ENCODE data around the gene LPXN.
A peak's percentile ranks its signal among the peaks of the same experiment; 100 is the strongest.

LPXN gene

DNA sequence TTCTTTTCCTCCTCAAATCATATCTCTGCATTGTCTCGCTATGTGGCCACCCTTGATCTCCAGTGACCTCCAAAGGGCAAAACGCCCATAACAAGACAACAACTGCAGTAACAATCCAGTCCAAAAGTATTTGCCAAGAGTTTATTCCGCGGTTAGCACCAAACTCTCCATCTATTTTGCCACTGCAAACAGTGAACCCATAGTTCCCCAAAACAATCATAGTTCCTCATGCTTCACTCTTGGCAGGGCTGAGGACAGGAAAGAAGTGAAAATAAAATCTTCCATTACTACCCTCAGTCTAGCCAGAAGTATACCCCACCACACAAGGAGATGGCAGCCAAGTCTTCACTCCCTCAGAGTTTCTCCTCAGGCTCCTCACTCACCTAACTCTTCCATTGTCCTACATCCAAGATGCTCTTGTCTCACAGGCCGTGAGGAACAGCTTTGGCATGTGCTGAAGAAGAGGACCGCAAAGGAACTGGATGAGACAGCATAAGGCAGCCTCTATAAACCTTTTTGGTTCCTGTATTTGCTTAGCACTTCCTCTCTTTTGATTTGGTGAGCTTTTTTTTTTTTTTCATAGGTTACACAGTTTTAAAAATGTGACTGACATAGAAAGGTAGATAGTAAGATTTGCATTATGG is at the start of gene LPXN:
Gene LPXN (minus strand): TSS at position 480 of the 644 bp plus-strand sequence. CDS start 84 bp downstream, at position 396.
- DNase-seq (ENCODE audit: low read depth), result no peak
- H3K4me3 ChIP-seq (ENCODE audit: low read depth, low read length), result peak within 1 kb of the TSS; percentile 95

DNA sequence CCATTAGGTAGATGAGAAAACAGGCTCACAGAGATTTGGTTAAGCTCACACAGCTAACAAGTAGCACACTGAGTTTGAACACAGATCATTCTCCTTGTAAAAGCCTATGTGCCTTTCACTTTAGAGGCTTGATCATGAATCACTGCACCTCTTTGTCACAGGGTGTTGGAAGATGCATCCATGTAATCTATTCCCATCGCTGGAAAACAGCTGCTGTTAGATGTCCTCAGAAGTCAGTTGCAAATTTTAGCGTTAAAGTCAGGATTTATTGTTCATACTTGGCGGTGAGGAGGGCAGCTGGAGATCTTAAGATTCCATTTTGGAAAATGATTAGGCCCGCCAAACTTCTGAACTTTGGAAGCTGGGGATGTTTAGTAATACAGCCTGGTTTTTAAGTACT is 49.4 kb upstream of the LPXN start:
- H3K4me3 ChIP-seq (ENCODE audit: low read depth, low read length), result no peak overlapping the region
- DNase-seq (ENCODE audit: low read depth), result no peak

DNA sequence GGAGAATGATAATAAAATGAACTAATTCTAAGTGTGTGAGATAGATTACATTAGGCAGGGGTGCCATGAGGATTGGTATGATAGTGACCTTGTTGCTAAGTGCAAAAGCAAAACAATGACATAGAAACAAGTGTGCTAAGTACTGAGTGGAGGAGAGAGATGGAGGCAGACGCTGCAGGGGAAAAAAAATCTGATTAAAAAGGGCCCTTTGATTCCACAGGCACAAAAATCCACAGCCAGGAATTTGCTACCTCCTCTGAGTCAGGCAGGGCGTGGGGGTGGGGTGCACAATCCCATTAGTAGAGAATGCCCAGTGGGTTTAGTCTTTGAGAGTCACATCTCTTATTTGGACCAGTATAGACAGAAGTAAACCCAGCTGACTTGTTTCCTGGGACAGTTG is 46.7 kb upstream of the LPXN start, which contains the start of gene CNTF:
Gene CNTF (plus strand): TSS at position 322 of the 400 bp plus-strand sequence. CDS start 88 bp downstream, outside the sequence.
- H3K4me3 ChIP-seq (ENCODE audit: low read depth, low read length), result no peak within 1 kb of the TSS
- no peak for DNase-seq (ENCODE audit: low read depth)

DNA sequence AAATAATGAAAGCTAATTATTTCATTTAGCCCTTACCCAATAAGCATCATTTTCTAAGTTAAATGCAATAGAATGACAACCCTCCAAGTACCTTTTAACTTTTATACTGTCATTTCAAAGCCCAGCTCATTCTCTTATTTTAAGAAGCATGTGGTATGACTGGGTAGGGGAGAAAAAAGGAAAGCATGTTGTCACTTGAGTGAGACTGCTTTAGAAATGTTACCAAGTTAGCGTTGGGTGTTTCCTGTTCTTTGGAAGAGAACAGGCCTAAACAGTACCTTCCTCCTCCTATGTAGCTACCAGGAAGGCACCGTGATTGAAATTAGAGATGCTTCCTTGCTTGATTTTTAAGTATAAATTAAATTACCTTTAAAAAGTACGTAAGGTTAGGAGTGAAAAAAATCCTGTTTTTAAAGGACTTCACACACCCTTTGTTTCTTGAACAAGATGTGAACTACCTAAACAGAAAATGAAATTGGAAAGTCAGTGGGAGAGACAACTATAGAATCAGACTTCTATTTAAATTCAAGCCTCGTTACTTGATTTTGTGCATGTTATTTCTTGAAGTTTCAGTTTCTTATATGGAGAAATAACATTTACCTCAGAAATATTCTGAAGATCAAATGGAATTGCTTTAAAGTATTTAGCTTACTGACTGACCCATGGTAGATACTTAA is 46.1 kb upstream of the LPXN start:
- no peak for DNase-seq (ENCODE audit: low read depth)
- H3K4me3 ChIP-seq (ENCODE audit: low read depth, low read length), result no peak overlapping the region

DNA sequence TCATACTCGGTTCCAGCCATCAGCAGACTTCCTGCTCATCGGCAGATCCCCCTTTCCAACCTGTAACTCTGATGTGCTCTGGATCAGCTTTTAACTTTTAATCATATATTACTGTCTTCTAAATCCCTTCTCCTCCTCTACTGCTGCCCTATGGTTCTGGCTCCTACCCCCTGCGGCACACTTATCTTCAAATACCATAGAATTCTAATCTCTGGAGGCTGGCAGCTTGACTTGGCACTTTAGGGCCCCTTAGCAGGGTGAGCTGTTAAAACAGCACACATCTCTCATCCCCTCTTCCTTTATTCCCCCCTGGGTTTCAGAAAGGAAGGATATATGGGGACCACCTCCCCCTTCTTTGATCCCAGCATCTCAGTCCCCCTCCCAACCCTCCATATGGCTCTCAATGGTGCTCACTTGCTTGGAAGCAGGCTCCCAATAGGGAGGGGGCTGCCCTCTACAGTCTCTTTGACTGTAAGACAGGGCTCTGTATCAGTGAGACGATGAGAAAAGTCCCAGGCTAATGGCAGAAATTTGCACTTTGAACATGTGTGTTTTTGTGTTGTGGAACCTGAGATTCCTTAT is 42.4 kb upstream of the LPXN start:
- no peak for DNase-seq (ENCODE audit: low read depth)
- no peak overlapping the region for H3K4me3 ChIP-seq (ENCODE audit: low read depth, low read length)

DNA sequence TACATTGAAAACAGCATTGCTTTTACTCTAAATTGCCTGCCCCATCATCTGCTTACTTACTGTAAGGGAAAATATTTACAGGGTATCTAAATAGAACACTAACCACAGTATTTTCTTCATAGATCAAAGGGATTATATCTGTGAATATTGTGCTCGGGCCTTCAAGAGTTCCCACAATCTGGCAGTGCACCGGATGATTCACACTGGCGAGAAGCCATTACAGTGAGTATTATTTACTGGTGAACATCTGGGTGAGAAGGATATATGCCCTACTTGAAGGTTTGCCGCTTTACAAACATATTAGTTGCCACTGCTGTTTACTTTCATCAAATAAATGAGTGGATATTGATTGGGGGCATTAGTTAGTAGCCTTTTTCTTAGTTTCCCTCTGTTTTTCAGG is 40.9 kb upstream of the LPXN start:
- no peak overlapping the region for H3K4me3 ChIP-seq (ENCODE audit: low read depth, low read length)
- DNase-seq (ENCODE audit: low read depth), result peak; percentile 60

DNA sequence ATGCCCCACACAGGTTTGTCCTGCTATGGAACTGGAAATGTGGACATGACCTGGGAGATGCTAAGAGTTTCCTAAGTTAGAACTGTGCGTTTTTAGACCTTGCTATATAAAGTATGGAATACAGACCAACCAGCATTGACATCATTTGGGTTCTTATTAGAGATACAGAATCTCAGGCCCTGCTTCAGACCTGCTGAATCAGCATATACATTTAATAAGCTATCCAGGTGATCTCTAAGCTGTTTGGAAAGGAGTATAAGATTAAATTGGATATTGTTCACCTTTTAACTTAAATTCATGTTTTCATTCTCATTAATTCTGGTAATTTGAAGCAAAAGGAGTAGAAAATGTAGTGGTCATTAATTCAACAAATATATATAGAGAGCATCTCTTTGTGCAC is 39.9 kb upstream of the LPXN start:
- DNase-seq (ENCODE audit: low read depth), result no peak

DNA sequence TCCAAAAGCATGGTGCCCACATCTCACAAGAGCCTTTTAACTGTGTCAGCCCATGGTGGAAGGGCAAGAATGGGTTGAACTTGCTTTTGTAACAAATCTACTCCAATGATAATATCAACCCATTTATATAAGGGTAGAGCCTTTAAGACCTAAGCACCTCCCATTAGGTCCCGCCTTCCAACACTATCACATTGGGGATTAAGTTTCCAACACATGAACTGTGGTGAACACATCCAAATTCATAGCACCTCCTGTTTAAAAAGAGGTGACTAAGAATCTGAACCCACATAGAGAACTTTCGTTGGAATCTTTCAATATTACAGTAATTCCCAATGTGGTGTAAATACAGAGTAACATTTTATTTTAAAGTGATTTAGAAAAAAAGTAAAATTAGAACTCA is 37.6 kb upstream of the LPXN start:
- no peak for DNase-seq (ENCODE audit: low read depth)

More for the DNA sequence above, 39.9 kb upstream of the LPXN start:
- H3K4me3 ChIP-seq (ENCODE audit: low read depth, low read length), result no peak overlapping the region

DNA sequence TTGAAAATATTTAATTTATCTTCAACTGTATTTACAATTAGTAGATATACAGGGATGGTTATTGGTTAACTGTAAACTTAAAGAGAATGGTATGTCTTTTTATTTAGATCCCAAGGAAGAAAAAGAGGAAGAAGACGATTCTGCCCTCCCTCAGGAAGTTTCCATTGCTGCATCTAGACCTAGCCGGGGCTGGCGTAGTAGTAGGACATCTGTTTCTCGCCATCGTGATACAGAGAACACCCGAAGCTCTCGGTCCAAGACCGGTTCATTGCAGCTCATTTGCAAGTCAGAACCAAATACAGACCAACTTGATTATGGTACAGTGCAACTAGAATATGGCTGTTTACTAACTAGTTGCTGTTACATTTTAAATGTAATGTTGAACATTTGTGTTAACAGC is 34.1 kb upstream of the LPXN start:
- no peak for DNase-seq (ENCODE audit: low read depth)

More for the DNA sequence above, 37.6 kb upstream of the LPXN start:
- H3K4me3 ChIP-seq (ENCODE audit: low read depth, low read length), result no peak overlapping the region

DNA sequence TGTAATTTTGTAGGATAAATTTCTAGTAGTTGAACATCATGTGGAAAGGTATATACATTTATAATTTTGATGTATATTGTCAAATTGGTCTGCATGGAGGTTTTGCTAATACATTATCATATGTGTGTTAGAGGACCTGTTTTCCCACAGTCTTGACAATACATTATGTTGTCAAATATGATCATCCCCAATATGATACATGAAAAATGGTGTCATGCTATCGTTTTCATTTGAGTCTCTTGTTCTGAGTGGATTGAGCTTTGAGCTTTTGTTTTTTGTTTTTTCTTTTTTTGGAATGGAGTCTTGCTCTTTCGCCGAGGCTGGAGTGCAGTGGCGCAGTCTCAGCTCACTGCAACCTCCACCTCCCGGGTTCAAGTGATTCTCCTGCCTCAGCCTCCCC is 32.7 kb upstream of the LPXN start:
- DNase-seq (ENCODE audit: low read depth), result no peak
- H3K4me3 ChIP-seq (ENCODE audit: low read depth, low read length), result no peak overlapping the region

More for the DNA sequence above, 34.1 kb upstream of the LPXN start:
- no peak overlapping the region for H3K4me3 ChIP-seq (ENCODE audit: low read depth, low read length)

DNA sequence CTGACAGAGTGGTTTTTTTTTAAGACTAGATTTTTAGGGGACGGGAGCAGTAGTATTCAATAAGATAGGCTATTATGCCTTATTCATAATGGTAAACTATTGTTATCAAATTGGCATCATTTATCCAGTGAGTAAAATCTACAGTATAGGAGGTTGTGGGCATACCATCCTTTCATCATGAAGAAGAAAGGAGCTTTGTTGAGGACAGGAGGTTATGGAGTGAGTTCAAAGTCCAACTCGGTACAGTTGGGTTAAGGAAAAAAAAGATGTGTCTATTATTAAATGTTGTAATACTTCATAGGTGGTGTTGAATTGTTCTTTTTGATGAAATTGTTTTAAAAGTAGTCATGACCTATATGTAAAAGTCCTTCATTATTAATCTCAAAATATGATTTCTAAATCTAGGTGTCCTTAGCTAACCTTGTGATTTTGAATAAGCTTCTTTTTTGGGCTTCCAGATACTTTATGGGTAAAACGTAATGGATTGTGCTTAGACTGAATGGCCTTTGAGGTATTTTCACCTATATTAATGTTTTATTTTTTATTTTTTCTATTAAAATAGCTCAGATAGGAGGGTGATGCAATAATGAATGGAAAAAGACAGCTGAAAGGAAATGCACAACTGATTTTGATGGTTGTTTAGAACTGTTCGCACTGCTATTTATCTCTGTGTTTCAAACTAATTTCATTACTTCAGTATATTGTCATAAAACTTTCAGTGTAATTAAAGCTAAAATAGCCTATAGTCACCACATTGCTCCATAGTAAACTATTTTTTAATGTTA is 31.5 kb upstream of the LPXN start:
- H3K4me3 ChIP-seq (ENCODE audit: low read depth, low read length), result no peak overlapping the region
- DNase-seq (ENCODE audit: low read depth), result no peak

DNA sequence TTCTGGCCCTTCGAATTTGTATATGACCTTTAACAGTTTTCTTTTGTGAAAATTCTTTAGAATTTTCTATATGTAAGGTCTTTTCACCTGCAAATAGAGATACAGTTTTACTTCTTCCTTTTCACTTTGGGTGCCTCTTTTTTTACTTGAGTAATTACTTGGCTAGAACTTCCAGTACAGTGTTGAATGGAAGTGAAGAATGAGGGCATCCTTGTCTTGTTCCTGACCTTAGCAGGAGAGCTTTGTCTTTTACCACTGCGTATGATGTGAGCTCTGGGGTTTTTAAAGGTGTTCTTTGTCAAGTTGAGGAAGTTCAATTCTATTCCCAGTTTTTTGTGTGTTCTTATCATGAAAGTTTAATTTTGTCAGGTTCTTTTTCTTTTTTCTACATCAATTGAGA is 24.9 kb upstream of the LPXN start:
- H3K4me3 ChIP-seq (ENCODE audit: low read depth, low read length), result no peak overlapping the region
- DNase-seq (ENCODE audit: low read depth), result no peak

DNA sequence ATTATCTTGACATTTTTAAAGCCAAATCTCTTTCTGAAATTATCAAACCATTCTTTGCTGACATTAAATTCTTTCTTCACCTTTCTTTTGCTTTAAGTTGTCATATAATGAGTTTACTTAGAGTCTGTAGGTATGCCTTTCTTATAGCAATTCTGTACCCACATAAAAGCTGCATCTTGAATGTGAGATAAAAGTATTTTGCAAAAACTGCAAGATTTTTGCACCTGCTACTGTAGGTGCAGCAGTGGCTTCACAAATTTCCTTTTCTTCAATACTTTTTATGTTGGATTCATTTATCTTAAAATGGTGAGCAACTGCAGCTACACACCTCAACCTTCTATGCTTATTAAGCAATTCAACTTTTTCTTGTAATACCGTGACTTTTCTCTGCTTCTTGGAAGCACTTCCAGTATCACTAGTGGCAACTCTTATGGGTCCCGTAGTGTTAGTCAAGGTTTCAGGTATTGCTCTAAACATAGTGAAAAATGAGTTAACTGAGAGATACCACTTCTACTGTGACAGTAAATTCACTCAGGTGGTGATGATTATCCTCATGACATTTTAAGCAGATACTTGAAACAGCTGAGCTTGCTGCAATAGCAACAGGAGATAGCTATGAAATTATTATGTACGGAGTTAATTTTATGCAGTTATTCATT is 22.0 kb upstream of the LPXN start:
- H3K4me3 ChIP-seq (ENCODE audit: low read depth, low read length), result no peak overlapping the region
- DNase-seq (ENCODE audit: low read depth), result no peak

DNA sequence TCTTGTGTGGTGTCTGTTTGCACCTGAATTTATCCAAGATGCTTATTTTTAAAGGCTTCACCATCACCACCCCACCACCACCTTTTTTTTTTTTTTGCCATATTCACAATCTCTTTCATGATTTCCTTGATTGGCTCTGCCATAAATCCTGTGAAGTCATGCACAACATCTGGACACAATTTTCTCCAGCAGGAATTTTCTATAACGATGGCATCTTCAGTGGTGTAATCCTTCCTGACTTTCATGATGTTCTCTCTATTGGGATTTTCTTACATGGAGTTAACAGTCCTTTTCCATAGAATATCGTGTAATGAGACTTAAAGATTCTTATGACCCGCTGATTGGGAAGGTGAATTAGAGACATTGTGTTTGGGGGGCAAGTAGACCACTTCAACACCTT is 21.0 kb upstream of the LPXN start:
- DNase-seq (ENCODE audit: low read depth), result no peak
- no peak overlapping the region for H3K4me3 ChIP-seq (ENCODE audit: low read depth, low read length)

DNA sequence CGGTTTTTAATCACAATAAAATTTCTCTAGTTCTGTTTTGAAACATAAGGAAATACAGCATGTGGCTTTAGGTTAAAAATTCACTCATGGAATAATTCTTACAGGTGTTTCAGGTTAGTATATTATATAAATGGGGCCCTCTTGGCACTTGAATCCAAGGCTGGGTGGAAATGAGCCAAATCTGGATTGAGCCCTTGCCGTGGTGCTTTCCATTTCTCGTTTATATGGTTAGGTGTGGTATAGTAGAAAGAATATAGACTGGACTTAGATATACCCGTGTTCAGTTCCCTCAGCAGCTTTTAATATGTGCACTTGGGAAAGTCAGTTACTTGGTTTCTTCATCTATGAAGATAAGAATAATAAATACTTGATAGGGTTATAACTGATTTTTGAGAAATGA is 19.2 kb upstream of the LPXN start:
- H3K4me3 ChIP-seq (ENCODE audit: low read depth, low read length), result no peak overlapping the region
- DNase-seq (ENCODE audit: low read depth), result no peak

DNA sequence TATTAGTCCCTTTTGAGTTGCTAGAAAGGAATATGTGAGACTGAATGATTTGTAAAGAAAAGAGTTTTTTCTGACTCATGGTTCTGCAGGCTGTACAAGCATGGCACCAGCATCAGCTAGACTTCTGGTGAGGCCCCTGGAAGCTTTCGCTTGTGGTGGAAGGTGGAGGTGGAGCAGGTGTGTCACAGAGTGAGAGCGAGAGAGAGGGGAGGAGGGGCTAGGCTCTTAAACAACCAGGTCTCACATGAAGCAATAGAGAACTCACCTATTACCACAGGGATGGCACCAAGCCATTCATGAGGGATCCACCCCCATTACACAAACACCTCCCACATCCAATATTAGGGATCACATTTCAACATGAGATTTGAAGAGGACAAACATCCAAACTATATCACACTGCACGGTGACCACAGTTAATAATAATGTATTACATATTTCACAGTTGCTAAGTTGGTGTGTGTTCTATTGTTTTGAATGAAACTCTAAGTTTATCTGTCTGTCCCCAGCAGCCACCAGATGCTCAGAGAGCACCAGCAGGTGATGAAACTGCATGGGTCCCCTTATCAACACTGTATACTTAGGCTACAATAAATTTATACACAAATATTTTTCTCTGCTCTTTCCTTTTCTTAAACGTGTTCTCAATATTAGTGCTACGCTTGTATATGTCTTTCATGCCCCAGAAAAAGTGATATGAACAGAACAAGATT is 17.3 kb upstream of the LPXN start:
- H3K4me3 ChIP-seq (ENCODE audit: low read depth, low read length), result no peak overlapping the region
- no peak for DNase-seq (ENCODE audit: low read depth)

DNA sequence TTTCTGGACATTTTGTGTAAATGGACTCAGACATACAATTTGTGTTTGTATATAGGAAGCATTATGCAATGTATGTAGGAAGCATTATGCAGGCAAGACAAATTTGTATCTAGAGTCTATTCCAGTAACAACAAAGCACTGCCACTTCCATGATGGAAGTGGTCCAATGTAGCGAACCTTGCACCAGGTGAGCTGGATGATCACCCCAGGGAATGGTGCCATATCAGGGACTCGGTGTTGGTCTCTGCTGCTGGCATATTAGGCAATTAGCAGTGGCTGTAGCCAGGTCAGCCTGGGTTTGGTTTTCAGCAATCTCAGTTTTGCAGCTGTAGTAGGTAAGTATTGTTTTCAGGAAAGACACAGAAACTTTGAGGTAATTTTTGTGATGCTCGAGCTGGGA is 16.0 kb upstream of the LPXN start:
- DNase-seq (ENCODE audit: low read depth), result no peak
- H3K4me3 ChIP-seq (ENCODE audit: low read depth, low read length), result no peak overlapping the region

DNA sequence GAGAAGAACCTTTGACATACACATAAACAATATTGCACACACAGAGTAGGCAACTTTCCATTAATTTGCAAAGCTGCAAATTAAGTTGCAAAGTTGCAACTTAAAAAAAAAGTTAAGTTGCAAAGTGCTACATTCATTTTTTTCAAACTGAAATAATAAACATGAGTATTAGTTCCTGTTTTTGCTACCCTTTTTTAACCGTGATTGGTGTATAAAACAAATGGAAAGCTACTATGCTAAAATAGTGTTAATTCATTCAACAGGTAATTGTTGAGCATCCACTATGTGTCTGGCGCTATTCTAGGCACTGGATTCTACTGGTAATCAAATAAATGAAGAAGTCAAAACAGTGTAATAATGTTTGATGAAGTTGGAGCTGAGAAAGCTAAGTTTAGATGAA is 11.3 kb upstream of the LPXN start:
- DNase-seq (ENCODE audit: low read depth), result no peak
- H3K4me3 ChIP-seq (ENCODE audit: low read depth, low read length), result no peak overlapping the region

DNA sequence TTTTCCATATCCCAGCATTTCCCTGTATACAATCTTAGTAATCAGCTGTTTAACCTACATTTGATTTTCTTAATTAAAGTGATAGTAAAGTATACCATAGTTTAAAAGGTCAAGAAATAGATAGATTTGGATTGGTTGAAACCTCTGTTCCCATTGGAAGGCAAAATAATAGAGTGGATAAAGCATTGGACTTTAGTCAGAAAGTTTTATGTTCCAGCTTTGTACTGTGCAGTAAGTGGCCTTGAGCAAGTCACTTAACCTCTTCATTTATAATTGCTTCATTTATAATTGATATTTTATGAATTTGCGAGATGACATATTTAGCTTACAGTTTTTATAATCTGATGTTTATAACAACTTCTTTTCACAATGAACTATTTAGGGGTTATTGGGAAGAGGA is 6.8 kb upstream of the LPXN start:
- no peak overlapping the region for H3K4me3 ChIP-seq (ENCODE audit: low read depth, low read length)
- DNase-seq (ENCODE audit: low read depth), result no peak

All from skeletal muscle cell (primary cell).